Natural killer cell (primary cell): Measurements from ENCODE around the gene IPPK. TPM values are rescaled to one million over a fixed set of nuclear protein-coding genes. Genes with fewer than 3 reads are reported as not detected.

ENCODE experiments used
- ATAC-seq, 3 donors: fragments of 150-1000 bp in 2 of 3; fragments of 200-7000 bp in 1 of 3; cut with Tn5 transposase; 1 replicate in 1 of 3; 2 replicates in 2 of 3; pipeline ENCODE4 v1.10.0; 2021; ENCODE audit warnings: mild to moderate bottlenecking in 2 of 3, moderate library complexity in 2 of 3
- DNase-seq, 2 donors: peaks; one replicate each; pipeline versions ENCODE4 v3.0.0 to v3.0.0-alpha.2; 2013 to 2021; ENCODE audit warnings: mixed read lengths in 1 of 2
- H3K27ac ChIP-seq: one replicate; pipeline ENCODE4 v1.5.1; 2013; ENCODE audit warnings: mild to moderate bottlenecking, low read length
- H3K27me3 ChIP-seq: one replicate; pipeline ENCODE4 v1.6.1; 2013; ENCODE audit warnings: low read length; ENCODE audit not compliant: control insufficient read depth, insufficient read depth
- H3K36me3 ChIP-seq: one replicate; pipeline ENCODE4 v1.6.1; 2013; ENCODE audit warnings: low read length; ENCODE audit not compliant: control insufficient read depth, insufficient read depth
- H3K4me1 ChIP-seq: one replicate; pipeline ENCODE4 v1.6.1; 2013; ENCODE audit warnings: low read length; ENCODE audit not compliant: control insufficient read depth, insufficient read depth
- H3K4me3 ChIP-seq: one replicate; pipeline ENCODE4 v1.5.1; 2013; ENCODE audit warnings: low read length
- H3K9me3 ChIP-seq: one replicate; pipeline ENCODE4 v1.6.1; 2013; ENCODE audit warnings: low read length; ENCODE audit not compliant: control insufficient read depth, insufficient read depth
- H3K27ac Mint-ChIP-seq, 2 donors: one replicate each; pipeline ENCODE4 v1.8.0; 2022; ENCODE audit warnings: mild to moderate bottlenecking in 2 of 2, mixed read lengths in 2 of 2, moderate library complexity in 1 of 2
- H3K27me3 Mint-ChIP-seq, 2 donors: one replicate each; pipeline ENCODE4 v1.8.0; 2022; ENCODE audit warnings: low read depth in 2 of 2, mixed read lengths in 2 of 2
- H3K36me3 Mint-ChIP-seq: one replicate; pipeline ENCODE4 v1.8.0; 2022; ENCODE audit warnings: mixed read lengths
- H3K4me1 Mint-ChIP-seq, 2 donors: one replicate each; pipeline ENCODE4 v1.8.0; 2022; ENCODE audit warnings: mixed read lengths in 2 of 2
- H3K4me3 Mint-ChIP-seq: one replicate; pipeline ENCODE4 v1.8.0; 2022; ENCODE audit warnings: mild to moderate bottlenecking, moderate library complexity, mixed read lengths
- H3K9me3 Mint-ChIP-seq, 2 donors: one replicate each; pipeline ENCODE4 v1.8.0; 2022; ENCODE audit warnings: mixed read lengths in 2 of 2
- CTCF ChIP-seq: fragments of 200-600 bp; IDR thresholded peaks from one replicate; pipeline ENCODE4 v1.8.0; 2022; ENCODE audit warnings: antibody characterized with exemption
- WGBS: methylation state at CpG from one replicate; pipeline ENCODE4 v1.1.7; 2013; ENCODE audit warnings: missing lambda C conversion rate; ENCODE audit not compliant: insufficient coverage; 5-methylcytosine and 5-hydroxymethylcytosine counted together
- intact Hi-C: fragments of 100-400 bp; cut with micrococcal nuclease; formaldehyde crosslinking; loops from one replicate; pipeline ENCODE4 v1.14.2; 2022
- total RNA-seq, 4 donors: library from RNA; stranded (reverse); fragments of 120-200 nt in 1 of 4; gene quantifications; one replicate each; pipeline versions ENCODE4 v1.2.3 to v1.2.4, GENCODE V29; 2013 to 2022

Gene IPPK
- total RNA-seq, 3 donors from 2014 or later (not counting 1 experiment from before 2014, with no cell fraction given), result 4.9 to 9.2 (median 6.7) TPM

- ATAC-seq, result peak; percentile 13 to 46 (median 46)
- Histone ChIP-seq H3K4me3 (no peak overlapping the region), H3K36me3 (peaks cover 10% of the 10 kb centered on the region), H3K9me3 (no peaks in the 10 kb centered on the region), H3K4me1 (peaks cover 22% of the 10 kb centered on the region), H3K27ac (peak overlapping the region; percentile 12), H3K27me3 (no peaks in the 10 kb centered on the region)
- Mint-ChIP-seq H3K4me1 (peaks cover 40 to 53% of the 10 kb centered on the region in 2 donors), H3K27me3 (no peaks in the 10 kb centered on the region), H3K4me3 (no peak overlapping the region), H3K9me3 (no peaks in the 10 kb centered on the region), H3K27ac (peak overlapping the region; percentile 5 to 63), H3K36me3 (no peaks in the 10 kb centered on the region)
- intact Hi-C loops, result no loop called here
- TF ChIP-seq CTCF, result no peak
- peak in 1 of 2 donors; percentile 72 for DNase-seq
- WGBS, result 64% methylated on average over 13 of the region's 13 CpGs
Observed at GRCh38 chr9:92664394-92665152, 5.4 kb downstream of the IPPK start.

DNA sequence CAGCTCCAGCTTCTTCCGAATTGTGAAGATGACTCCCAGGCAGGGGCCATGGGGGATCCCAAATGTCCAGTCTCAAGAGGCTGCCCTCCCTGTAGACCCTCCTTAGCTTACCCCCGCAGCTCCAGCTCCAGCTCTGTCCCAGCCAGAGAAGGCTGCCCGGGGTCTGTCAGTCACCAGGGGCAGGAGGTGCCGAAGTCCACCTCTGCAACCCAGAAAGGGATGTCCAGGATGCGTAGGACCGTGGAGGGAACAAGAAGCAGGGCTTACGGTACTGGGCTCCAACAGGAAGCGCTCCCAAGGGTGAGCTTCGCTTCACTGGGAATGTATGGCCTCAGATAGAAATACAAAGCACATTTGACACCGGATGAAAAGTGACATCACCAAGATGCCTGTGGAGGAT, 6.0 kb downstream of the IPPK start:
- no peak for TF ChIP-seq CTCF
- H3K4me3 ChIP-seq, result no peak overlapping the region
- H3K9me3 Mint-ChIP-seq, result no peaks in the 10 kb centered on the region
- ATAC-seq, result no peak
- 97% methylated on average over 10 of the region's 10 CpGs for WGBS
- H3K4me3 Mint-ChIP-seq, result no peak overlapping the region
- no peak overlapping the region for H3K27ac ChIP-seq
- no peak for DNase-seq
- intact Hi-C loops, result no loop called here
- peaks cover 16% of the 10 kb centered on the region for H3K4me1 ChIP-seq
- H3K4me1 Mint-ChIP-seq, result peaks cover 35 to 48% of the 10 kb centered on the region in 2 donors
- no peaks in the 10 kb centered on the region for H3K36me3 Mint-ChIP-seq
- no peaks in the 10 kb centered on the region for H3K27me3 ChIP-seq
- no peaks in the 10 kb centered on the region for H3K9me3 ChIP-seq
- no peaks in the 10 kb centered on the region for H3K27me3 Mint-ChIP-seq
- peaks cover 10% of the 10 kb centered on the region for H3K36me3 ChIP-seq
- H3K27ac Mint-ChIP-seq, result peak overlapping the region; percentile 5 to 63

DNA sequence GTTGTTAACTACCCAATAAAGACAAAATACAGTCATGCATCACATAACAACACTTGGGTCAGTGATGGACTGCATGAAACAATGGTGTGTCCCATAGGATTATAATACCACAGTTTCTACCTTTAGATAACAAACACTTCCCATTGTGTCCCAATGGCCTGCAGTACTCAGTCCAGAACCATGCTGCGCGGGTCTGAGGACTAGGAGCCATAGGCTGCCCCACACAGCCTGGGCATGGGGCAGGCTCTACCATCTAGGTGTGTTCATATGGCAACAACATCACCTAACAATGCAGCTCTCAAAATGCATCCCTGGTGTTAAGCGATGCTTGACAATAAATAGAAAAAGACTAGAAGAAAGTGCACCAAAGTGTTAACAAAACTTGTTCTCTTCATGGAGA, 6.8 kb downstream of the IPPK start:
- Mint-ChIP-seq H3K27ac (peak overlapping the region; percentile 5 to 63), H3K4me1 (peaks cover 28 to 41% of the 10 kb centered on the region in 2 donors), H3K9me3 (no peaks in the 10 kb centered on the region), H3K27me3 (no peaks in the 10 kb centered on the region), H3K36me3 (no peaks in the 10 kb centered on the region), H3K4me3 (no peak overlapping the region)
- DNase-seq (no peak), ATAC-seq (no peak)
- H3K27me3 ChIP-seq, result no peaks in the 10 kb centered on the region
- H3K4me1 ChIP-seq, result peaks cover 12% of the 10 kb centered on the region
- no peak for TF ChIP-seq CTCF
- peaks cover 10% of the 10 kb centered on the region for H3K36me3 ChIP-seq
- 100% methylated on average over 3 of the region's 3 CpGs for WGBS
- no peaks in the 10 kb centered on the region for H3K9me3 ChIP-seq
- intact Hi-C loops, result no loop called here
- H3K27ac ChIP-seq, result no peak overlapping the region
- H3K4me3 ChIP-seq, result no peak overlapping the region

DNA sequence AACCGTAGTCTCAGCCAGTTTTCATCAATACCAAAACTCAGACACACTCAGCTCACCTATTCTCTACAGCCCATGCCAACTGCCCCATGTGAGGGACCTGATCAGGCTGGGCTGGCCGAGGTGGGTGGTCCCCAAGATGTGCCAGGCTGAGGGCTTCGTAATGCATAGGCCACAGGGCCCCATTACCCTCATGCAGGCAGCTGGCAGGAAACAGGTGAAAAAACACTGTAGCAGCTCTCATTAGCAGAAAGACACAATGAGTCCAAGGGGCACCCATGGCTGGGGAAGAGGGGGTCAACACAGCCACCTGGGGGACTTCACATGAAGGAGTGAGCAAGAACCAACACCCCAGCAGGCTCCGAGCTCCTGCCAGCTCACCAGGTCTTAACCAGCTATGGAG, 8.2 kb downstream of the IPPK start:
- Histone ChIP-seq H3K4me1 (peaks cover 12% of the 10 kb centered on the region), H3K27ac (no peak overlapping the region), H3K4me3 (no peak overlapping the region), H3K36me3 (peaks cover 14% of the 10 kb centered on the region), H3K9me3 (no peaks in the 10 kb centered on the region), H3K27me3 (no peaks in the 10 kb centered on the region)
- Mint-ChIP-seq H3K27ac (no peak overlapping the region), H3K9me3 (no peaks in the 10 kb centered on the region), H3K27me3 (no peaks in the 10 kb centered on the region), H3K4me3 (no peak overlapping the region), H3K36me3 (no peaks in the 10 kb centered on the region), H3K4me1 (peaks cover 20 to 38% of the 10 kb centered on the region in 2 donors)
- intact Hi-C loops, result no loop called here
- TF ChIP-seq CTCF, result no peak
- 95% methylated on average over 4 of the region's 4 CpGs for WGBS
- ATAC-seq (no peak), DNase-seq (no peak)
